UCSD-AML1 (cell line): Measurements from ENCODE around the gene LRCH1.
"Not testable (repeated sequence)": the region's sequence is repeated elsewhere in the genome, so short reads cannot be mapped to it uniquely, and the experiment has no call there.

Experiments
- DNase-seq: peaks from one replicate; lab custom pipeline; 2025; ENCODE audit not compliant: unreplicated experiment; lab: John Stamatoyannopoulos, UW

The LRCH1 gene

GRCh38 chr13:46552889-46553520 lies at the start of gene LRCH1:
LRCH1 (plus strand) TSS chr13:46553170; CDS start chr13:46553397, 227 bp downstream.
- peak; percentile 89 for DNase-seq

GRCh38 chr13:46504036-46504435 lies 48.9 kb upstream of the LRCH1 start:
- DNase-seq: no peak

GRCh38 chr13:46507981-46508380 lies 45.0 kb upstream of the LRCH1 start:
- no peak for DNase-seq

- DNase-seq: no peak
These were observed 43.0 kb upstream of the LRCH1 start for GRCh38 chr13:46509981-46510380.

- DNase-seq: no peak
These were observed 37.2 kb upstream of the LRCH1 start for GRCh38 chr13:46515803-46516202.

DNA sequence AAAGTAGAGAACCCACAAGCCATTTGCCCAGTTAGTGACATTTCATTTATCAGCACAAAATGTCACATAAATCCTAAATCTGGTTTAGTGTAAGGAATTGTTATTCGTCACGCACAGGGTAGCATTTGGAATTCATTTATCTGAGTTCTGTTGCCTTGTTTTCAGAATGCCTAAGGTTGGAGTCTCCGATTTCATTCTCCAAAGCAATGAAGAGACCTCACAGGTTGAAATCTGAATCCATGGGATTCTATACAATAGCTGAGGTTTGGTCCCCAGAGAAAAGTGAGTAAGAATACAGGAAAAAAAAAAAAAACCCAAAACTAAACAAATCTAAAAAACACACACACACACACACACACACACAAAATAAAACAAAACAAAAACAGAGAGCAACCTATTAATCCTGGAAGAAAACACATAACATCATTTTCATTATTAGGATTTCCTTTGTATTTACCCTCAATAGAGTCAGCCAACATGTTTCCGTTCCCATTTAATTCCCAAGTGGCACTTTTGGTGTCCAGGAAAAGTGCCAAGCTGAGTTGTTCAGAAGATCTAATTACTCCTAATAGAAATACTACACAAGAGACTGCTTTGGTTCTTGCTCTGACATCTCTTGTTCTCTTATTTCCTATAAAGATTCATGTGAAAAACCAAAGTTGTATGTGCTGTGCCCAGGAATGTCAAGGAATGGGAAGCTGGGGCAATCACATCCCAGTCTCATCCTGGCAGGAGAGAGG lies 36.2 kb upstream of the LRCH1 start:
- no peak for DNase-seq

- not testable (repeated sequence) for DNase-seq
These were observed 35.2 kb upstream of the LRCH1 start for GRCh38 chr13:46517748-46518147.

GRCh38 chr13:46519182-46519581 lies 33.8 kb upstream of the LRCH1 start:
- no peak for DNase-seq

DNA sequence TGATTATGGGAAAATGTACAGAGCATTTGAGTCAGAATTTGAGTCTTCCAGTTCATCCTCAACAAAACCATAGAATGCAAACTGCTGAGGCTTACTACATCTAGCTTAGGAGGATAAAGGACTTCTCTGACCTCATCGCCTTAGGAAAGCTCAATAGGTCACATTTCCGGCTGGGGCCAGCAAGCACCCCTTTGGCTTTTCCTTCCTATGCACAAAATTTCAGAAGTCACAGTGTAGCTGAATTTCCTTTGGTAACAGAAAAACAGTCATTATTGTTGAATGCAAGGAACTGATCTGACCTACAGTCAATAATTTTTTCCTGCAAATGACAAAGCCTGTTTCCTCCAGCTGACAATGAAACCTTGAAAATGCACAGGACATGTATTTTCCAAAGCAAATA lies 32.8 kb upstream of the LRCH1 start:
- DNase-seq: peak; percentile 37

GRCh38 chr13:46521486-46521885 lies 31.5 kb upstream of the LRCH1 start:
- DNase-seq: no peak

DNA sequence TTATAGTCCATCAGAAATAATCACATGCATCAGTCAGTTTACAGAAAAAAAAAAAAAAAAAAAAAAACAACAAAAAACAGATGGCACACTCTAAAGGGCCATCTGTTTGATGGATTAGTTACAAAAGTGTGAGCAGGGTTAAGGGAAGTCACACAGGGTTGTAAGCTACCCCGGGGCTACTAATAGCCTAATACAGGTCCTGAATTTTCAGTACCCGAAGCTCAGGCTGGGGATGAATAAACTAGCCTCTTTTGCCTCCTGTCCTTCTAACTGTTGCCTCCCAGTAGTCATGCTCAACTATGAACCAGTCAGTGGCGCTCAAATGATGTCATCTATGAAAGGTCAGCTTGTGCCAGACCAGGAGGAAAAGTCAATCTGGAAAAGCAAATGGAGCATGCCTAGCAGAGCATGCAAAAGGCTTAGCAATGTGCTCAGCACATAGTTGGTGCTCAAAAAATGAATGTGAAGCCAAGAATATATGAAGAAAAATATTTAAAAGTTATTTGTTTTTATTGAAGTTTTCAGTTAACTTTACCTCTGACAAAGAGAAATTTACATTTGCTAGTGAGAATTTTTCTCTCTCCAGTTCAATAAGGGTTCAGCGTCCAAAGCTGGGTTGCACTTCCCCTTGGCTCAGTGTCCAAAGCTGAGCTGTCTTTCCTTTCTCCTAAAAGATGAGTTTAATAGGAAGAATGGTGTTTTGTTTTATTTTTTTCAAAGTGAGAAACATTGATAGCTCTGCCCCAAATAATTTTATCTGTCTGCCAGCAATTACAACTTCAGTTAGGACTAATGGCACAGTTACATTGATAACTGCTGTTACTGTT lies 30.8 kb upstream of the LRCH1 start:
- no peak for DNase-seq

- DNase-seq: no peak
These were observed 30.3 kb upstream of the LRCH1 start for GRCh38 chr13:46522748-46523030.

DNA sequence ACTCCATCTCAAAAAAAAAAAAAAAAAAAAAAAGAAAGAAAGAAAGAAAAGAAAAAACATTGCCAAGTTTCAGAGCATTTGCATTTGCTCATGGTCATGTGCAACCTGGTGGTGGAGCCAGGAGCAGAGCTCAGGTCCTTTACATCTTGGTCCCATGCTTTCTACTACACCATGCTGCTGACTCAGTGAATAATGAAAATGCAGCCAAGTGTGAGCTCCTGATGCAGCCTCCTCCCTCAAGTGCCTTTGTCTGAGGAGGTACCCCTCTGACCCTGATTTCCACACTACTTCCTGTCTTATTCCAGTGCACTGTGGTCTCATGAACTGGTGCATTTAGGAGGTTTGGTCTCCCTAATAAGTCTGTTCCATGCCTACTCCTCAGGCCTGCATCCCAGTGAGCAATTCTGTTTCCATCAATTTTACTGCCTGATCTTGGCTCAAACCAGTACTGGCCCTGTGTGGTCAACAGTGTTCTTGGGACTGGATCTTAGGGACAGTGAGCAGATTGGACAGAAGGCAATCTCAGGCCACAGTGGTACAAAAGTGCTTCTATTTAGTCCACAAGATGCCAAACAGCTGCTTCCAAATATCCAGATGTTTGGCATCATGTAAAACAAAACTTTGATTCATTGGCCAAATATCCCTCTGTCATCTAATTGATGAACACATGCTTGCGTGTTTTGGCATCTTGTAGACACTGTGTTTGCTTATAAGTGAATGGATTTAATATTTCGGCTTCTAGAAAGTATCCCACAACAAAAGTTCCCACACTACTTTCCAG lies 28.8 kb upstream of the LRCH1 start:
- DNase-seq: no peak

GRCh38 chr13:46526100-46526735 lies 26.8 kb upstream of the LRCH1 start:
- no peak for DNase-seq

- DNase-seq: no peak
These were observed 26.2 kb upstream of the LRCH1 start for GRCh38 chr13:46526740-46527139.

DNA sequence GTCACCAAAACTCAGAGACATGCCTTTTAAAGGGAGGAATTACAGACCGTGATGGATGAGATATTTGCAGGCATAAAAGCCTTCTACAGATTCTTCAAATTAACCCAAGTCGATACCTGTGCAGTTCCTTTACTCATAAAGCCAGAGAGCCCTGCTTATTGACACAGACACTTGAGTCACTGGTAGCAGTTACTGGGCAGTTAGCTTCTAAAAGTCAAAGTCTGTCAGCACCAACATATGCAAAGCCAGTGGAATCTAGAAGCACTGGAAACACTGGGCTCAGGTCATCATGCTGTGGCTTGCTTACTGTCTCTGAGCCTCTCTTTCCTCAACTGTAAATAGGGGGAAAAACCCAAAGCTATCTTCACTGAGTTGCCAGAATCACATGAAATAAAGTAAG lies 25.7 kb upstream of the LRCH1 start:
- DNase-seq: no peak

GRCh38 chr13:46529216-46529919 lies 23.6 kb upstream of the LRCH1 start:
- DNase-seq: no peak

DNA sequence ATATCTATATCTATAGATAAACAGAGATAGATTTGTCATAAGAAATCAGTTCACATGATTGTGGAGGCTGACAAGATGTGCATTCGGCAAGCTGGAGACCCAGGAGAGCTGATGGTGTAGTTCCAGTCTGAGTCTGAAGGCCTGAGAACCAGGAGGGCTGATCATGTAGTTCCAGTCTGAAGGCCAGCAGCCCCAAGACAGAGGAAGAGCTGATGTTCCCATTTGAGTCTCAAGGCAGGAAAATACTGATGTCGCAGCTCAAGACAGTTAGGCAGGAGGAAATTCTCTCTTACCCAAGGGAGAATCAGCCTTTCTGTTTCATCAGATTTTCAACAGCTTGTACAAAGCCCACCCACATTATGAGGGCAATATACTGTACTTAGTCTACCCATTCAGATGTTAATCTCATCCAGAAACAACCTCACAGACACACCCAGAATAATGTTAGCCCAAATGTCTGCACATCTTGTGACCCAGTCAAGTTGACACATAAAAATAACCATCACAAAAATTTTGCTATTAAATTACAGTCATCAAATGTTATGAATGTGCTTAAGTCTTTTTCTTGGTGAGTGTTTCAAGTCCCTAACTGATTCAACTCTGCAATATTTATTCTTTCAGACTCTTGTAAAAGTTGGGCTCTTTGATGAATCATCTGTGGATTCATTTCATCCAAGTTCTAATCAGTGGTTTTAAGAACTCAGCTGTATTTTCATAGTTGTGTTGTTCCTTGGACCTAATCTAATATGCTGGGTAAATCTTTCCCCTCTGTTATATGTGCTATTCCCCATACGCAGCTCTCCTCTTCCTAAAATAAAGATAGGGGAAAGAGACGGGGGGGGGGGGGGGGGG lies 22.7 kb upstream of the LRCH1 start:
- no peak for DNase-seq

DNA sequence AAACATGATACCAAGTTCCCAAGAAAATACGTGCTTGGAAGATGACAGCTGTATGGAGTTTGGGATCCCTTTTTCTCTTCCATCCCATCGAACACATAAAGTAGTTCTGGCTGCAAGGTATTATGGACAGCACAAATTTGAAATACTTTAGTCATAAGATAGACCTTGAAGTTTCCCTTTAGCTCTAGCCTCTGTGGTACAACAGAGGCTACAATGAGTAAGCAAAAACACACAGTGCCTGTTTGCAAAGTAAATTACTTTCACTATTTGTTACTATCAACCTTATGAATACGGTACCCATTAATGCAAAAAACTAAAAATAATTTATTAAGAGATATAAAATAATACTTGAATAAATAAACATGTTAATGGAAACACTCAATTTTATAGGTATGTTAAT lies 21.0 kb upstream of the LRCH1 start:
- DNase-seq: no peak
